ENCODE results near the gene ARHGAP15.

- TF ChIP-seq CTCF (conservative IDR thresholded peaks at IDR 0.05 in 1 of 2, IDR thresholded peaks at IDR 0.05 in 1 of 2; ENCODE audit: low read depth in 1 of 2, low read length in 2 of 2): no peak
- no peak for TF ChIP-seq EZH2 (IDR thresholded peaks at IDR 0.05; ENCODE audit: low read length, missing control alignments)
These were observed 647.5 kb downstream of the ARHGAP15 start for GRCh38 chr2:143776526-143777297.

Measured in fibroblast of lung (primary cell).